PC-3 (cell line): ENCODE data around the gene SAMD8. TPM values are rescaled to one million over a fixed set of nuclear protein-coding genes. Genes with fewer than 3 reads are reported as not detected.

ENCODE experiments used
- ATAC-seq: fragments of 200-7000 bp; cut with Tn5 transposase; 2 replicates; pipeline ENCODE4 v1.9.1; 2020; ENCODE audit warnings: mild to moderate bottlenecking, moderate library complexity
- BruUV-seq: library from RNA; stranded (reverse); fragments of 400-500 nt; replicated peaks from 2 replicates; lab custom pipeline; 2021; lab: Mats Ljungman, UMichigan
- CTCF ChIA-PET: fragments of 300-600 bp; sonication (Branson Sonifier 250); formaldehyde crosslinking; loops from one replicate; lab custom pipeline; 2022; ENCODE audit warnings: antibody characterized with exemption; lab: Charles Lee
- POLR2A ChIA-PET: fragments of 300-600 bp; sonication (Branson Sonifier 250); formaldehyde crosslinking; loops from one replicate; lab custom pipeline; 2022; ENCODE audit warnings: antibody characterized with exemption; ENCODE audit not compliant: unreplicated experiment; lab: Charles Lee
- DNase-seq: peaks from one replicate; pipeline ENCODE4 v3.0.0-alpha.2; 2015
- H2AFZ ChIP-seq: fragments of 300-600 bp; sonication (generic); 2 replicates; pipeline ENCODE4 v1.6.0; 2016; ENCODE audit warnings: antibody characterized with exemption, low read length
- H3F3A ChIP-seq: fragments of 300-600 bp; sonication (generic); one replicate; pipeline ENCODE4 v1.6.0; 2017; ENCODE audit warnings: antibody characterized with exemption, low read length, control low read depth, mild to moderate bottlenecking; ENCODE audit not compliant: unreplicated experiment
- H3K27ac ChIP-seq: fragments of 300-600 bp; sonication (generic); 2 replicates; pipeline ENCODE4 v1.5.1; 2016; ENCODE audit warnings: mild to moderate bottlenecking, low read length
- H3K27me3 ChIP-seq: fragments of 300-600 bp; sonication (generic); 2 replicates; pipeline ENCODE4 v1.6.1; 2016; ENCODE audit warnings: low read length, mixed read lengths
- H3K36me3 ChIP-seq: fragments of 300-600 bp; sonication (generic); 2 replicates; pipeline ENCODE4 v1.6.1; 2016; ENCODE audit warnings: low read depth, mixed run types, low read length, mixed read lengths
- H3K4me1 ChIP-seq: fragments of 300-600 bp; sonication (generic); 2 replicates; pipeline ENCODE4 v1.5.1; 2016; ENCODE audit warnings: low read length; ENCODE audit not compliant: insufficient read depth
- H3K4me2 ChIP-seq: fragments of 300-600 bp; sonication (generic); 2 replicates; pipeline ENCODE4 v1.6.0; 2016; ENCODE audit warnings: low read length
- H3K4me3 ChIP-seq: fragments of 300-600 bp; sonication (generic); 2 replicates; pipeline ENCODE4 v1.5.1; 2016; ENCODE audit warnings: mild to moderate bottlenecking, low read length, mixed read lengths
- H3K79me2 ChIP-seq: fragments of 300-600 bp; sonication (generic); 2 replicates; pipeline ENCODE4 v1.6.1; 2017; ENCODE audit warnings: low read length, mixed read lengths
- H3K9ac ChIP-seq: fragments of 300-600 bp; sonication (generic); 2 replicates; pipeline ENCODE4 v1.6.0; 2016; ENCODE audit warnings: mild to moderate bottlenecking, low read length
- H3K9me2 ChIP-seq: fragments of 300-600 bp; sonication (generic); replicated peaks from 2 replicates; pipeline ENCODE4 v1.6.1; 2016; ENCODE audit warnings: mixed run types, low read length, mixed read lengths
- H3K9me3 ChIP-seq: fragments of 300-600 bp; sonication (generic); 2 replicates; pipeline ENCODE4 v1.6.1; 2016; ENCODE audit warnings: low read length, mixed read lengths
- H4K20me1 ChIP-seq: fragments of 300-600 bp; sonication (generic); 2 replicates; pipeline ENCODE4 v1.6.1; 2016; ENCODE audit warnings: low read length, mixed read lengths
- CTCF ChIP-seq: fragments of 300-600 bp; sonication (generic); conservative IDR thresholded peaks from 2 replicates; pipeline ENCODE4 v1.5.1; 2017; ENCODE audit warnings: antibody characterized with exemption, low read depth, mild to moderate bottlenecking, low read length
- EZH2 ChIP-seq: fragments of 300-600 bp; sonication (generic); IDR thresholded peaks from one replicate; pipeline ENCODE4 v1.6.1; 2017; ENCODE audit warnings: antibody characterized with exemption, mild to moderate bottlenecking, low read length; ENCODE audit not compliant: unreplicated experiment
- EZH2phosphoT487 ChIP-seq: fragments of 300-600 bp; sonication (generic); IDR thresholded peaks from 2 replicates; pipeline ENCODE4 v1.6.1; 2018; ENCODE audit warnings: mild to moderate bottlenecking, antibody characterized with exemption, low read length, borderline replicate concordance
- intact Hi-C: fragments of 100-400 bp; cut with micrococcal nuclease; formaldehyde crosslinking; loops from 2 replicates; pipeline ENCODE4 v1.9.0; 2023
- total RNA-seq: library from RNA; depleted of rRNA; stranded (reverse); fragments of >200 nt; gene quantifications from 2 replicates; pipeline ENCODE4 v1.2.3, GENCODE V29; 2014

Gene SAMD8
- total RNA-seq, 1 experiment from 2014 or later: 47.4 TPM

- ChIA-PET POLR2A (no interaction called here), CTCF (no interaction called here)
Measured at GRCh38 chr10:75091146-75091545, 20.3 kb upstream of the SAMD8 start.

DNA sequence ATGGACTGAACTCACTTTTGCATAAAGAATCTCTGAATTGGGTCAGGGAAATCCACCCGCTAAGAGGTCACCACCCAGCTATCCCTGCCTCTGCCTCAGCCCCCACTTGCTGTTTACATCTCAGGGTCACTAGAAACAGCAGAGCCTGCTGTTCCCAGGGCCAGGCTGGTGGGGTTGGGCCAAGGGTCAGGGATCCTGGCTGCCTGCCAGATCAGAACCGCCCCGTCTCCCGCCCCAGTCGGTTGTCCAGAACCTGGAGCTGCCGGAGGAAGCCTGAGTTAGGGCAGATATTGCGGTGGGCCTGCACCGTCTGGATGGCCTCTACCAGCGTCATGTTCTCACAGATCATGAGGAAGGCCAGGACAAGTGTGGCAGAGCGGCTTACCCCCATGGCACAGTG, 17.0 kb upstream of the SAMD8 start:
- intact Hi-C loops: no loop called here
- TF ChIP-seq EZH2phosphoT487: no peak
- TF ChIP-seq CTCF: no peak
- no peak for TF ChIP-seq EZH2
- H3K79me2 ChIP-seq: no peaks in the 10 kb centered on the region
- no peak overlapping the region for H2AFZ ChIP-seq
- H3K9ac ChIP-seq: no peak overlapping the region
- DNase-seq (no peak), ATAC-seq (no peak)
- H3K9me2 ChIP-seq: no peaks in the 10 kb centered on the region
- H3K4me3 ChIP-seq: no peak overlapping the region
- no peak overlapping the region for H3K4me2 ChIP-seq
- H4K20me1 ChIP-seq: no peaks in the 10 kb centered on the region
- no peaks in the 10 kb centered on the region for H3K36me3 ChIP-seq
- no peaks in the 10 kb centered on the region for H3K9me3 ChIP-seq
- ChIA-PET CTCF (interaction anchor here (0.5 kb wide), 1 partner anchor 843 kb away, joined by 4 read pairs; no protein-coding TSS in a partner anchor), POLR2A (no interaction called here)
- BruUV-seq: no TSS peak
- no peak overlapping the region for H3K27ac ChIP-seq
- no peaks in the 10 kb centered on the region for H3K27me3 ChIP-seq
- H3K4me1 ChIP-seq: peaks cover 7% of the 10 kb centered on the region; the same call in 1 of the 2 replicates
- H3F3A ChIP-seq: no peaks in the 10 kb centered on the region

More at GRCh38 chr10:75091146-75091545, 20.3 kb upstream of the SAMD8 start:
- no TSS peak for BruUV-seq
- no peaks in the 10 kb centered on the region for H3K9me3 ChIP-seq
- no peaks in the 10 kb centered on the region for H4K20me1 ChIP-seq
- no peak overlapping the region for H2AFZ ChIP-seq
- no peak overlapping the region for H3K27ac ChIP-seq
- H3K4me1 ChIP-seq: no peaks in the 10 kb centered on the region
- DNase-seq (no peak), ATAC-seq (no peak)
- no peak overlapping the region for H3K4me3 ChIP-seq
- H3K79me2 ChIP-seq: no peaks in the 10 kb centered on the region
- no peaks in the 10 kb centered on the region for H3F3A ChIP-seq
- TF ChIP-seq CTCF: no peak
- no peak for TF ChIP-seq EZH2
- TF ChIP-seq EZH2phosphoT487: no peak
- H3K9me2 ChIP-seq: no peaks in the 10 kb centered on the region
- H3K9ac ChIP-seq: no peak overlapping the region
- no peaks in the 10 kb centered on the region for H3K36me3 ChIP-seq
- H3K27me3 ChIP-seq: no peaks in the 10 kb centered on the region
- no peak overlapping the region for H3K4me2 ChIP-seq
- intact Hi-C loops: no loop called here

- no TSS peak for BruUV-seq
- Histone ChIP-seq H3K79me2 (no peaks in the 10 kb centered on the region), H3K36me3 (no peaks in the 10 kb centered on the region), H3K9me3 (no peaks in the 10 kb centered on the region), H3K27ac (no peak overlapping the region), H3K27me3 (no peaks in the 10 kb centered on the region), H3K4me1 (peaks cover 7% of the 10 kb centered on the region; the same call in 1 of the 2 replicates), H3K9ac (no peak overlapping the region), H4K20me1 (no peaks in the 10 kb centered on the region), H3K4me2 (no peak overlapping the region), H3K9me2 (no peaks in the 10 kb centered on the region), H3K4me3 (no peak overlapping the region), H3F3A (no peaks in the 10 kb centered on the region), H2AFZ (no peak overlapping the region)
- DNase-seq (no peak), ATAC-seq (no peak)
- CTCF ChIA-PET: no interaction called here
- POLR2A ChIA-PET: no interaction called here
- intact Hi-C loops: loop anchor here (5.0 kb wide), 1 partner anchor 343 kb away; no protein-coding TSS in a partner anchor
- TF ChIP-seq EZH2: no peak
- no peak for TF ChIP-seq CTCF
Measured at GRCh38 chr10:75095631-75096030, 15.8 kb upstream of the SAMD8 start.
